Gastrocnemius medialis (tissue), 4 donors: ENCODE results near the gene CD34. TPM values are rescaled to one million over a fixed set of nuclear protein-coding genes. Genes with fewer than 3 reads are reported as not detected.

Experiments used
- ATAC-seq, 2 donors: fragments of 150-250 bp; one replicate each; pipeline ENCODE4 v1.9.1; 2016
- DNase-seq, 2 donors: peaks; one replicate each; pipeline ENCODE4 v3.0.0-alpha.2; 2019
- H3K27ac ChIP-seq, 4 donors: fragments of 200-600 bp; sonication (generic); 1 replicate in 1 of 4; 2 replicates in 3 of 4; pipeline ENCODE4 v1.5.1; 2016 to 2018; ENCODE audit warnings: mild to moderate bottlenecking in 2 of 4, moderate library complexity in 1 of 4
- H3K27me3 ChIP-seq, 3 donors: fragments of 200-600 bp; sonication (generic) in 2 of 3; 1 replicate in 1 of 3; 2 replicates in 2 of 3; pipeline versions ENCODE4 v1.5.1 to v1.6.0; 2016 to 2019; ENCODE audit warnings: mild to moderate bottlenecking in 1 of 3, moderate library complexity in 1 of 3
- H3K36me3 ChIP-seq, 2 donors: fragments of 200-600 bp; sonication (generic) in 1 of 2; one replicate each; pipeline ENCODE4 v1.5.1; 2017 to 2018
- H3K4me1 ChIP-seq, 2 donors: fragments of 200-600 bp; sonication (generic) in 1 of 2; one replicate each; pipeline ENCODE4 v1.5.1; 2016 to 2017; ENCODE audit warnings: mild to moderate bottlenecking in 2 of 2
- H3K4me3 ChIP-seq, 4 donors: fragments of 200-600 bp; sonication (generic) in 3 of 4; 1 replicate in 1 of 4; 2 replicates in 3 of 4; pipeline ENCODE4 v1.5.1; 2016 to 2019; ENCODE audit warnings: mild to moderate bottlenecking in 2 of 4
- H3K9me3 ChIP-seq, 3 donors: fragments of 200-600 bp; sonication (generic) in 2 of 3; 1 replicate in 1 of 3; 2 replicates in 2 of 3; pipeline ENCODE4 v1.5.1; 2016 to 2019
- CTCF ChIP-seq, 5 experiments: fragments of 450-650 bp in 3 of 5; fragments of 200-600 bp in 2 of 5; sonication (generic) in 2 of 5; IDR thresholded peaks in 4 of 5; conservative IDR thresholded peaks in 1 of 5; 1 replicate in 4 of 5; 2 replicates in 1 of 5; pipeline ENCODE4 v1.5.1; 2016 to 2019; ENCODE audit warnings: antibody characterized with exemption in 5 of 5, mild to moderate bottlenecking in 3 of 5, moderate library complexity in 3 of 5
- POLR2A ChIP-seq, 2 donors: fragments of 450-650 bp; IDR thresholded peaks; one replicate each; pipeline ENCODE4 v1.6.1; 2017; ENCODE audit warnings: antibody characterized with exemption in 2 of 2, mild to moderate bottlenecking in 2 of 2, moderate library complexity in 2 of 2
- in situ Hi-C, 4 donors: fragments of 200-750 bp; cut with MboI; loops; one replicate each; pipeline versions ENCODE4 v1.15.0 to v1.8.0; 2017; ENCODE audit warnings: low sequenced_read_pairs in 4 of 4
- intact Hi-C: fragments of 100-400 bp; cut with DNase I; formaldehyde crosslinking; loops from one replicate; pipeline ENCODE4 v1.15.1; 2023; ENCODE audit warnings: low total_unique reads
- total RNA-seq, 4 donors: library from RNA; depleted of rRNA; stranded (reverse); fragments of >200 nt; gene quantifications; one replicate each; pipeline versions ENCODE4 v1.1.0 to v1.2.3, GENCODE V29; 2016

The CD34 gene
- total RNA-seq, 4 donors from 2014 or later = 13.6 to 31.7 (median 20.7) TPM

DNA sequence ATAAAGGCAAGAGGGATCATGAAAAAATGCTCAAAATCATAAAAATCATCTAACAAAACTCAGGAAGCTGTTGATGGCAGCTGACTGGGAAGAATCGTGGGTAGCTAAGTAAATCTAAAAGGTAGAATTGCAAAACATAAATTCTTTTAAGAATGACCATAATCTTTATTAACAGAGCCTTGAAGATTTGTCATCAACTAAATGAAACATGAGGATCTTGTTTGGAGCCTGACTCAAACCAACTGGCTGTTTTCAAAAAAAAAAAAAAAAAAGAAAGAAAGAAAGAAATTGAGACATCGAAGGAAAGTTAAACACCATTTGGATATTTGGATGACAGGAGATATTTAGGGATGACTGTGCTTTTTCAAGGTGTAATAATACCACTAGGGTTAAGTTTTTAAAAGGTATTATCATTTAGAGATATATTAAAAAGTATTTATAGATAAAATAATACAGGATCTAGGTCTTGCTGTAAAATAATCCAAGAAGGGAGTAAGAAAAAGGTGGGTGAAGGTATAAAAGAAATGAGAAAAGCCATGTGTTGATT, 48.6 kb downstream of the CD34 start:
- in situ Hi-C loops = no loop called here
- Histone ChIP-seq H3K9me3 (no peaks in the 10 kb centered on the region), H3K36me3 (no peaks in the 10 kb centered on the region), H3K4me3 (no peak overlapping the region), H3K27me3 (no peaks in the 10 kb centered on the region), H3K27ac (peak overlapping the region; percentile 77 to 90 (median 90)), H3K4me1 (peaks cover 56 to 81% of the 10 kb centered on the region in 2 donors)
- ATAC-seq = no peak
- TF ChIP-seq POLR2A (IDR thresholded peaks at IDR 0.05) = no peak
- no peak for TF ChIP-seq CTCF (IDR thresholded peaks at IDR 0.05 in 4 of 5, conservative IDR thresholded peaks at IDR 0.05 in 1 of 5)
- DNase-seq = no peak
- intact Hi-C loops = no loop called here

GRCh38 chr1:207861442-207862177, 49.3 kb downstream of the CD34 start:
- intact Hi-C loops (no loop called here), in situ Hi-C loops (no loop called here)
- H3K27me3 ChIP-seq = no peaks in the 10 kb centered on the region

DNA sequence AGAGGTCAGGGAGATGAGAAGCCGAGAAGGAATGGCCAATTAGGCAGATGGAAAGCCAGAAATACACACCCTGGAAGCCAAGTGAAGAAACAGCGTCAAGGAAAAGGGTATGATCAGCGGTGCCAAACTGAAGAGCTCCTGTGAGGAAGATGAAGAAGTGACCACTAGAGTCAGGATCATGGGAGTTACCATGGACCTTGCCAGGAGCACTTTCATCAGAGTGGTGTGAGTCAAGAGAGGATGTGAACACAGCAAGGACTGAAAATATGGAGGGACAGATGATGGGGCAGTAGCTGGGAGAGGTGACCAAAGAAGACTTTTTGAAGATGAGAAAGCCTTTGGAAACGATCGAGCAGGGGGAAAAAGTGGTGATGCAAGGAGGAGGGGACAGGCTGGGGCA, 50.4 kb downstream of the CD34 start:
- no peak for TF ChIP-seq POLR2A (IDR thresholded peaks at IDR 0.05)
- no peak for TF ChIP-seq CTCF (IDR thresholded peaks at IDR 0.05 in 4 of 5, conservative IDR thresholded peaks at IDR 0.05 in 1 of 5)
- no peaks in the 10 kb centered on the region for H3K9me3 ChIP-seq
- no peak overlapping the region for H3K4me3 ChIP-seq
- no peaks in the 10 kb centered on the region for H3K36me3 ChIP-seq
- H3K4me1 ChIP-seq = peaks cover 51 to 77% of the 10 kb centered on the region in 2 donors
- DNase-seq (peak in 1 of 2 donors; percentile 46), ATAC-seq (peak; percentile 40 to 52)
- H3K27ac ChIP-seq = peak overlapping the region; percentile 77 to 90 (median 90)
- intact Hi-C loops (no loop called here), in situ Hi-C loops (no loop called here)
- no peaks in the 10 kb centered on the region for H3K27me3 ChIP-seq

More at GRCh38 chr1:207861442-207862177, 49.3 kb downstream of the CD34 start:
- Histone ChIP-seq H3K27ac (peak overlapping the region; percentile 77 to 90 (median 90)), H3K4me3 (no peak overlapping the region), H3K36me3 (no peaks in the 10 kb centered on the region), H3K4me1 (peaks cover 56 to 80% of the 10 kb centered on the region in 2 donors), H3K9me3 (no peaks in the 10 kb centered on the region)
- DNase-seq = no peak
- peak in 1 of 2 donors; percentile 15 for ATAC-seq
- TF ChIP-seq CTCF (IDR thresholded peaks at IDR 0.05 in 4 of 5, conservative IDR thresholded peaks at IDR 0.05 in 1 of 5) (no peak), POLR2A (IDR thresholded peaks at IDR 0.05) (no peak)

DNA sequence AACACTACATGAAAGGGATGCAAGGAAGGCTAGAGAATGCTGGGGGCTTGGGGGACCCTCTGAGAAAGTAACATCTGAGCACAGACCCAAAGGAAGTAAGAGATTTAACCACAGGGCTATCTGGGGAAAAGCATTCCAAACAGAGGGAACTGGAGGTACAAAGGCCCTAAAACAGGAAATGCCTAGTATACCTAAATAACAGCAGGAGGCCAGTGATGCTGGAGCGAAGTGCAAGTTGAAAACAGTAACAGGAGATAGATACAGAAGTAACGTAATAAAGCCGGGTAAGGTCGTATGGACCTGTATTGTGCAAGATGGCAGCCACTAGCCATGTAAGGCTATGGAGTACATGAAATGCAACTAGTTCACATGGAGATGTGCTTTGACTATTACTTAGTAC, 52.1 kb downstream of the CD34 start:
- Histone ChIP-seq H3K4me1 (peaks cover 48 to 72% of the 10 kb centered on the region in 2 donors), H3K9me3 (no peaks in the 10 kb centered on the region), H3K36me3 (no peaks in the 10 kb centered on the region), H3K27me3 (no peaks in the 10 kb centered on the region), H3K27ac (peak overlapping the region in 2 of 4 donors; percentile 10 to 11), H3K4me3 (no peak overlapping the region)
- TF ChIP-seq POLR2A (IDR thresholded peaks at IDR 0.05) (no peak), CTCF (IDR thresholded peaks at IDR 0.05 in 4 of 5, conservative IDR thresholded peaks at IDR 0.05 in 1 of 5) (no peak)
- ATAC-seq (no peak), DNase-seq (no peak)
- intact Hi-C loops (no loop called here), in situ Hi-C loops (no loop called here)
